HG03135 (cell line): ENCODE data around the gene METTL26.

Source experiments
- ATAC-seq: cut with Tn5 transposase; IDR thresholded peaks from one replicate; pipeline ENCODE4 v1.9.1; 2021; ENCODE audit warnings: mild to moderate bottlenecking, moderate library complexity; ENCODE audit not compliant: unreplicated experiment

METTL26 gene

DNA sequence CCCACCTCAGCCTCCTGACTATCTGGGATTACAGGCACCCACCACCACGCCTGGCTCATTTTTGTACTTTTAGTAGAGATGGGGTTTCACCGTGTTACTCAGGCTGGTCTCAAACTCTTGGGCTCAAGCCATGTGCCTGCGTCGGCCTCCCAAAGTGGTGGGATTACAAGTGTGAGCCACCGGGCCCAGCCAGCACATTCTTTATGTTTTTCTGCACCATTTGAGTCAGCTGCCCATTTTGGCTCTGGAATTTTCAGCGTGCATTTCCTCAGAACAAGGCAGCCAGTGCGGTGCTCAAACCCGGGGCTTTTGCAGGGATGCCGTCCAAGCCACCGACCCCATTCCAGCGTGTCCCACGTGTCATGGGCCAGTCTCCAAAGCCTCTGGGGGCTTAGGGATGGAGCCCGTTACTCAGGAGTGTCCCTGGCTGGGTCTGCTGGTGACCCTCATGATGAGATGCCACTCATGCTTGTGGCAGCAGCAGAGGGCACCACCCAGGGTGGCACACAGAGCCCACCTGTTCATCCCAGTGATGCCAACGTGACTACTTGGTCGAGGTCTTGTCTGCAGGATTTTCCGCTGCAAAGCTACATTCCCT lies 50.0 kb downstream of the METTL26 start:
- ATAC-seq, result no peak

DNA sequence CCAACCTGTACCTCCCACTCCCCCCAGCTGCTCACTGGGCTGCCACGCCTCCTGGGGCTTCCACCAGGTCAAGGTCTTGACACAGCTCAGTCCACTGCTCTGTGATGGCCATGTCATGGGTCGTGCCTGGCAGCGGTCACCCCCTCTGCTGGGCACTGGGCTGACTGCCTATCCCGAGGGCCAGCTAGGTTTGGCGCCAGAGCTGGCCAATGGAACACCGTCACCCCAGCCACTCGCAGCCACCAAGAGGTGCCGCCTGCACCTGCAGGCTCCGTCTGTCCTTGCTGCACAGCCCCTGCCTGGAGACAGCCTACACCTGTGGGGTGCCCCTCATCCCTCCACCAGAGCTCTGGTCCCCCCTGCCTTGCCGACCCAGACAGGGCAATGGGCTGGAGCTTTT lies 50.8 kb downstream of the METTL26 start:
- ATAC-seq, result no peak
